K562 (cell line): ENCODE data around the gene WNK2. TPM values are rescaled to one million over a fixed set of nuclear protein-coding genes. Genes with fewer than 3 reads are reported as not detected.

Experiments used
- CLOCK ChIP-seq: fragments of 250-450 bp; sonication (Bioruptor Pico); IDR thresholded peaks from 2 replicates; pipeline ENCODE4 v1.4.0; 2020; ENCODE audit warnings: mild to moderate bottlenecking, moderate library complexity, borderline replicate concordance
- CTCF ChIP-seq, 3 experiments: IDR thresholded peaks in 2 of 3; conservative IDR thresholded peaks in 1 of 3; 2 replicates each; pipeline ENCODE4 v1.5.1; 2011 to 2012; ENCODE audit warnings: low read length in 3 of 3, mild to moderate bottlenecking in 3 of 3, control low read depth in 2 of 3, improper control_type of control experiment in 1 of 3, inconsistent platforms in 1 of 3, low read depth in 1 of 3, mixed read lengths in 1 of 3, moderate library complexity in 1 of 3; ENCODE audit not compliant: insufficient read depth in 2 of 3
- FOXO4 ChIP-seq: fragments of 450-650 bp; formaldehyde crosslinking; IDR thresholded peaks from 2 replicates; pipeline ENCODE4 v1.4.0; 2020; ENCODE audit warnings: mild to moderate bottlenecking, moderate library complexity
- MAFK ChIP-seq: IDR thresholded peaks from 2 replicates; pipeline ENCODE4 v1.6.1; 2011; ENCODE audit warnings: low read length, improper control_type of control experiment
- PKNOX1 ChIP-seq: fragments of 450-650 bp; IDR thresholded peaks from 2 replicates; pipeline ENCODE4 v1.6.1; 2016
- PRDM10 ChIP-seq: fragments of 450-650 bp; IDR thresholded peaks from 2 replicates; pipeline ENCODE4 v1.6.1; 2018; ENCODE audit not compliant: partially characterized antibody
- RBFOX2 ChIP-seq: fragments of 200-400 bp; formaldehyde crosslinking; IDR thresholded peaks from 2 replicates; pipeline ENCODE4 v1.6.1; 2017; ENCODE audit warnings: low read depth, mild to moderate bottlenecking, low read length, moderate library complexity
- STAT6 ChIP-seq: sonication (generic); formaldehyde crosslinking; IDR thresholded peaks from 2 replicates; pipeline ENCODE4 v1.8.1; 2023; ENCODE audit warnings: mild to moderate bottlenecking, missing genetic modification reagents
- ZBTB8A ChIP-seq: fragments of 450-650 bp; IDR thresholded peaks from 2 replicates; pipeline ENCODE4 v1.6.1; 2018; ENCODE audit warnings: mild to moderate bottlenecking, moderate library complexity; ENCODE audit not compliant: partially characterized antibody
- ZNF584 ChIP-seq: fragments of 200-800 bp; sonication (Bioruptor generic); IDR thresholded peaks from 2 replicates; pipeline ENCODE4 v1.6.1; 2016; ENCODE audit warnings: low read depth, mild to moderate bottlenecking, missing genetic modification characterization, missing compliant biosample characterization
- ZNF76 ChIP-seq: fragments of 250-450 bp; sonication (Bioruptor Pico); IDR thresholded peaks from 2 replicates; pipeline ENCODE4 v1.4.0; 2020; ENCODE audit warnings: mild to moderate bottlenecking, moderate library complexity, borderline replicate concordance
- polyA plus RNA-seq, 8 experiments: library from polyadenylated mRNA; depleted of rRNA in 4 of 8; stranded (reverse) in 5 of 8; unstranded in 3 of 8; fragments of >200 nt; fragmentation: Nextera tagmentation in 2 of 8; fragmentation: Illumina TruSeq in 1 of 8; extraction: Ambion mirVana in 2 of 8; extraction: Trizol in 1 of 8; gene quantifications; 2 replicates each; pipeline versions ENCODE4 v1.2.1 to v1.2.3, GENCODE V29; 2011 to 2014; ENCODE audit warnings: inconsistent platforms in 1 of 8, missing spikeins in 1 of 8
- total RNA-seq, 7 experiments: library from RNA; depleted of rRNA in 6 of 7; stranded (reverse); fragments of >200 nt in 6 of 7; fragmentation: Illumina TruSeq in 2 of 7; extraction: Trizol in 2 of 7; gene quantifications; 2 replicates each; pipeline versions ENCODE4 v1.2.1 to v1.2.3, GENCODE V29; 2011 to 2021; ENCODE audit warnings: low replicate concordance in 1 of 7

The WNK2 gene
- total and polyA plus RNA-seq, 9 of the 15 experiments (the other 6 are each of a cell fraction or from before 2014, with no cell fraction given): 0.36 to 3.3 (median 0.64) TPM; not detected in 2

- TF ChIP-seq PRDM10 (no peak), PKNOX1 (0 out of 2 replicates have a peak, but pooled peaks have one; percentile 25), CLOCK (no peak), FOXO4 (CRISPR knock-in tag) (no peak), STAT6 (CRISPR knock-in tag) (no peak), ZNF584 (no peak), ZNF76 (CRISPR knock-in tag) (no peak), MAFK (peak; percentile 41; the same call in 1 of the 2 replicates), RBFOX2 (no peak), ZBTB8A (no peak), CTCF (IDR thresholded peaks at IDR 0.05 in 2 of 3, conservative IDR thresholded peaks at IDR 0.05 in 1 of 3; ENCODE audit: insufficient read depth in 2 of 3, low read depth in 1 of 3, low read length in 3 of 3) (no peak)
Measured at GRCh38 chr9:93198117-93198837, 14.3 kb downstream of the WNK2 start (continued).
